Subcutaneous abdominal adipose tissue (tissue), 5 donors: ENCODE measurements around the gene SLC9C1.
A peak's percentile ranks its signal among the peaks of the same experiment; 100 is the strongest.
"Not testable (repeated sequence)": the region's sequence is repeated elsewhere in the genome, so short reads cannot be mapped to it uniquely, and the experiment has no call there.

Experiments
- H3K27ac ChIP-seq: one replicate; pipeline ENCODE4 v1.7.0; 2013; ENCODE audit warnings: low read depth, mild to moderate bottlenecking, inconsistent platforms, low read length, moderate library complexity
- H3K27me3 ChIP-seq, 5 donors: one replicate each; pipeline ENCODE4 v1.7.0; 2013; ENCODE audit warnings: low read length in 5 of 5, inconsistent platforms in 1 of 5; ENCODE audit not compliant: control insufficient read depth in 5 of 5, insufficient read depth in 4 of 5
- H3K36me3 ChIP-seq, 5 donors: one replicate each; pipeline ENCODE4 v1.7.0; 2013; ENCODE audit warnings: low read length in 5 of 5; ENCODE audit not compliant: control insufficient read depth in 5 of 5, insufficient read depth in 5 of 5
- H3K4me1 ChIP-seq, 5 donors: one replicate each; pipeline ENCODE4 v1.7.0; 2013; ENCODE audit warnings: low read length in 5 of 5, mild to moderate bottlenecking in 3 of 5, moderate library complexity in 1 of 5; ENCODE audit not compliant: control insufficient read depth in 5 of 5, insufficient read depth in 5 of 5
- H3K4me3 ChIP-seq, 5 donors: one replicate each; pipeline ENCODE4 v1.7.0; 2013; ENCODE audit warnings: low read length in 5 of 5, low read depth in 1 of 5
- H3K9ac ChIP-seq, 5 donors: one replicate each; pipeline ENCODE4 v1.7.0; 2013; ENCODE audit warnings: low read length in 5 of 5, mild to moderate bottlenecking in 4 of 5, moderate library complexity in 3 of 5
- H3K9me3 ChIP-seq, 5 donors: one replicate each; pipeline ENCODE4 v1.7.0; 2013; ENCODE audit warnings: low read length in 5 of 5; ENCODE audit not compliant: control insufficient read depth in 5 of 5
- donor health status: healthy.
- donor health status: healthy.
- donor health status: healthy.
- donor health status: healthy.
- donor health status: healthy.

Gene SLC9C1

GRCh38 chr3:112228786-112229185 is 65.2 kb downstream of the SLC9C1 start:
- Histone ChIP-seq H3K9me3 (peaks cover 0 to 22% (median 12%) of the 10 kb centered on the region in 5 donors), H3K27ac (no peak overlapping the region), H3K4me3 (no peak overlapping the region), H3K36me3 (no peaks in the 10 kb centered on the region), H3K27me3 (no peaks in the 10 kb centered on the region), H3K9ac (no peak overlapping the region), H3K4me1 (peaks cover 0 to 6% (median 0%) of the 10 kb centered on the region in 5 donors)

- H3K27ac ChIP-seq = no peak overlapping the region
- no peaks in the 10 kb centered on the region for H3K4me1 ChIP-seq
Measured at GRCh38 chr3:112200317-112200666, 93.7 kb downstream of the SLC9C1 start.

GRCh38 chr3:112199622-112200316 is 94.2 kb downstream of the SLC9C1 start:
- no peaks in the 10 kb centered on the region for H3K27me3 ChIP-seq
- H3K4me3 ChIP-seq = no peak overlapping the region
- no peak overlapping the region for H3K27ac ChIP-seq

More at GRCh38 chr3:112200317-112200666, 93.7 kb downstream of the SLC9C1 start:
- Histone ChIP-seq H3K4me3 (no peak overlapping the region), H3K27me3 (no peaks in the 10 kb centered on the region), H3K36me3 (no peaks in the 10 kb centered on the region), H3K9me3 (peaks cover 0 to 2% (median 0%) of the 10 kb centered on the region in 5 donors), H3K9ac (no peak overlapping the region)

GRCh38 chr3:112197131-112197530 is 96.9 kb downstream of the SLC9C1 start:
- Histone ChIP-seq H3K9me3 (peaks cover 4 to 15% (median 10%) of the 10 kb centered on the region in 5 donors), H3K27me3 (no peaks in the 10 kb centered on the region), H3K36me3 (no peaks in the 10 kb centered on the region), H3K4me1 (no peaks in the 10 kb centered on the region), H3K4me3 (no peak overlapping the region), H3K27ac (no peak overlapping the region), H3K9ac (no peak overlapping the region)

More at GRCh38 chr3:112199622-112200316, 94.2 kb downstream of the SLC9C1 start:
- no peaks in the 10 kb centered on the region for H3K36me3 ChIP-seq
- peaks cover 0 to 3% (median 0%) of the 10 kb centered on the region in 5 donors for H3K9me3 ChIP-seq
- H3K4me1 ChIP-seq = no peaks in the 10 kb centered on the region
- H3K9ac ChIP-seq = no peak overlapping the region

- no peaks in the 10 kb centered on the region for H3K36me3 ChIP-seq
- no peak overlapping the region for H3K9ac ChIP-seq
- H3K4me1 ChIP-seq = no peaks in the 10 kb centered on the region
- no peaks in the 10 kb centered on the region for H3K27me3 ChIP-seq
- H3K27ac ChIP-seq = no peak overlapping the region
- no peak overlapping the region for H3K4me3 ChIP-seq
- peaks cover 0 to 2% (median 0%) of the 10 kb centered on the region in 5 donors for H3K9me3 ChIP-seq
Measured at GRCh38 chr3:112187300-112187699, 106.7 kb downstream of the SLC9C1 start.

- not testable (repeated sequence) for H3K9me3 ChIP-seq, H3K9ac ChIP-seq, H3K4me1 ChIP-seq, H3K36me3 ChIP-seq, H3K27me3 ChIP-seq, H3K27ac ChIP-seq
- peak overlapping the region in 1 of 5 donors; percentile 22 for H3K4me3 ChIP-seq
Measured at GRCh38 chr3:112185423-112186035, 108.5 kb downstream of the SLC9C1 start.

GRCh38 chr3:112175646-112176045 is 118.4 kb downstream of the SLC9C1 start:
- Histone ChIP-seq H3K9me3 (no peaks in the 10 kb centered on the region), H3K4me1 (no peaks in the 10 kb centered on the region), H3K9ac (no peak overlapping the region), H3K36me3 (no peaks in the 10 kb centered on the region), H3K27ac (no peak overlapping the region), H3K27me3 (no peaks in the 10 kb centered on the region), H3K4me3 (no peak overlapping the region)

- no peaks in the 10 kb centered on the region for H3K36me3 ChIP-seq
- H3K9me3 ChIP-seq = no peaks in the 10 kb centered on the region
- no peaks in the 10 kb centered on the region for H3K4me1 ChIP-seq
- H3K27ac ChIP-seq = no peak overlapping the region
- no peak overlapping the region for H3K4me3 ChIP-seq
- no peaks in the 10 kb centered on the region for H3K27me3 ChIP-seq
- no peak overlapping the region for H3K9ac ChIP-seq
Measured at GRCh38 chr3:112175037-112175436, 119.0 kb downstream of the SLC9C1 start.

GRCh38 chr3:112171144-112171543 is 122.9 kb downstream of the SLC9C1 start:
- Histone ChIP-seq H3K9me3 (peaks cover 0 to under 1% (median 0%) of the 10 kb centered on the region in 5 donors), H3K36me3 (no peaks in the 10 kb centered on the region), H3K4me3 (no peak overlapping the region), H3K27me3 (no peaks in the 10 kb centered on the region), H3K9ac (no peak overlapping the region), H3K4me1 (no peaks in the 10 kb centered on the region), H3K27ac (no peak overlapping the region)

GRCh38 chr3:112170046-112170445 is 124.0 kb downstream of the SLC9C1 start:
- H3K9me3 ChIP-seq = peaks cover 0 to 7% (median 0%) of the 10 kb centered on the region in 5 donors
- no peaks in the 10 kb centered on the region for H3K4me1 ChIP-seq
- H3K36me3 ChIP-seq = no peaks in the 10 kb centered on the region
- H3K27ac ChIP-seq = no peak overlapping the region
- no peak overlapping the region for H3K4me3 ChIP-seq
- H3K9ac ChIP-seq = no peak overlapping the region
- no peaks in the 10 kb centered on the region for H3K27me3 ChIP-seq
